Right lobe of liver (tissue), 4 donors: Measurements from ENCODE around the gene PHTF2.

Source experiments
- CTCF ChIP-seq, 4 donors: fragments of 200-600 bp in 3 of 4; fragments of 450-650 bp in 1 of 4; IDR thresholded peaks; one replicate each; pipeline versions ENCODE4 v1.5.1 to v1.8.0; 2016 to 2022; ENCODE audit warnings: antibody characterized with exemption in 4 of 4, mild to moderate bottlenecking in 2 of 4
- POLR2A ChIP-seq: fragments of 450-650 bp; IDR thresholded peaks from one replicate; pipeline ENCODE4 v1.6.1; 2017; ENCODE audit warnings: antibody characterized with exemption, mild to moderate bottlenecking
- donor health status: DM: no; HTN: no; CAD: no.
- donor health status: DM: no; HTN: no; CAD: no.
- donor health status: DM: no; HTN: yes; CAD: no.

DNA sequence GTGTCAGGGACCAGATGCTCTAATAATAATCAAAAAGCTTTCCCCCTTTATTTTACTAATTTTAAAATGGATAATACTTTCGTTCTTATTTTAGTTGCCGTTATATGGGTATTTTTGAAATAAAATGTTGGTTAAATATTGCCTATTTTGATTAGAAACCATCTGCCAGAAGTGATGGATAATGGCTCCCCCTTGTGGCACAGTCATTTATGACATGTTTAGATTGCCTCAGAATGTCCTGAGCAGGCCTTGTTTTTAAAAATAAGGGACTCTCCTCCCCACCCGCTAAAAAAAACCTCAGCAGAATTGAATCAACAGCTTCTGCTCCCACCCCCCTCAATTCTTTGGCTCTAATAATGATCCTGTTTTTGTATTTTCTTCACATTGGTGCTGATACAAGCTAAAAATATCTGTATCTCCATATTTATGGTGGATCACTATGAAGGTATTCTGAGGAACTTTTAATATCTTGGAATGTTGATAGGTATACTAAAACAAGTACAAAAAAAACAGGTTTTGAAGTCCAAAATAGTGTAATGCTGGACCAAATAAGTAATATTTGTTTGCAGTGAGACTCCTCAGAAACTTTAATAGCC, 39.2 kb upstream of the PHTF2 start:
- TF ChIP-seq CTCF (IDR thresholded peaks at IDR 0.05): peak; percentile 77 to 89 (median 80)
- TF ChIP-seq POLR2A: no peak
